Fibroblast of lung (primary cell): ENCODE measurements around the gene LEKR1. TPM values are rescaled to one million over a fixed set of nuclear protein-coding genes. Genes with fewer than 3 reads are reported as not detected.

ENCODE experiments used
- DNase-seq, 2 donors: peaks; one replicate each; pipeline versions ENCODE4 v3.0.0 to v3.0.0-alpha.2; 2010; ENCODE audit warnings: low read depth in 2 of 2
- H2AFZ ChIP-seq: 2 replicates; pipeline ENCODE4 v1.5.1; 2012; ENCODE audit warnings: low read length, control low read depth, inconsistent platforms
- H3K27ac ChIP-seq: 2 replicates; pipeline ENCODE4 v1.5.1; 2011; ENCODE audit warnings: low read length, control low read depth; ENCODE audit not compliant: insufficient read depth
- H3K27me3 ChIP-seq: 2 replicates; pipeline ENCODE4 v1.5.1; 2011; ENCODE audit warnings: mild to moderate bottlenecking, low read length; ENCODE audit not compliant: control insufficient read depth, insufficient read depth
- H3K36me3 ChIP-seq: 2 replicates; pipeline ENCODE4 v1.5.1; 2011; ENCODE audit warnings: low read length; ENCODE audit not compliant: control insufficient read depth, insufficient read depth
- H3K4me1 ChIP-seq: 2 replicates; pipeline ENCODE4 v1.5.1; 2011; ENCODE audit warnings: low read length; ENCODE audit not compliant: control insufficient read depth, insufficient read depth; ENCODE audit errors: extremely low read depth
- H3K4me2 ChIP-seq: 2 replicates; pipeline ENCODE4 v1.5.1; 2011; ENCODE audit warnings: low read length, control low read depth; ENCODE audit not compliant: insufficient read depth; ENCODE audit errors: extremely low read depth
- H3K4me3 ChIP-seq, 4 experiments: fragments of 200-600 bp in 1 of 4; sonication (generic) in 1 of 4; replicated peaks in 1 of 4; 2 replicates each; pipeline ENCODE4 v1.5.1; 2011 to 2016; ENCODE audit warnings: low read length in 4 of 4, low read depth in 3 of 4, mild to moderate bottlenecking in 3 of 4, control low read depth in 2 of 4, inconsistent platforms in 1 of 4, mixed read lengths in 1 of 4; ENCODE audit not compliant: insufficient read depth in 1 of 4; ENCODE audit errors: control extremely low read depth in 1 of 4
- H3K79me2 ChIP-seq: 2 replicates; pipeline ENCODE4 v1.5.1; 2012; ENCODE audit warnings: mild to moderate bottlenecking, low read length, inconsistent platforms; ENCODE audit not compliant: control insufficient read depth, insufficient read depth
- H3K9ac ChIP-seq: 2 replicates; pipeline ENCODE4 v1.5.1; 2011; ENCODE audit warnings: mild to moderate bottlenecking, low read length, control low read depth; ENCODE audit not compliant: insufficient read depth
- H3K9me3 ChIP-seq: 2 replicates; pipeline ENCODE4 v1.5.1; 2012; ENCODE audit warnings: low read depth, low read length; ENCODE audit not compliant: control insufficient read depth, insufficient read depth
- H4K20me1 ChIP-seq: 2 replicates; pipeline ENCODE4 v1.5.1; 2011; ENCODE audit warnings: low read length; ENCODE audit not compliant: control insufficient read depth, insufficient read depth; ENCODE audit errors: extremely low read depth
- EZH2 ChIP-seq: IDR thresholded peaks from 2 replicates; pipeline ENCODE4 v1.5.1; 2012; ENCODE audit warnings: low read length, control low read depth, mild to moderate bottlenecking; ENCODE audit errors: missing control alignments
- polyA plus RNA-seq, 2 donors: library from polyadenylated mRNA; depleted of rRNA in 1 of 2; stranded (reverse) in 1 of 2; unstranded in 1 of 2; fragments of >200 nt; gene quantifications; 2 replicates each; pipeline ENCODE4 v1.2.1, GENCODE V29; 2011 to 2012; ENCODE audit warnings: missing spikeins in 1 of 2
- total RNA-seq: library from RNA; depleted of rRNA; stranded (reverse); fragments of >200 nt; gene quantifications from 2 replicates; pipeline ENCODE4 v1.2.1, GENCODE V29; 2014
- TF ChIP-seq, protein P1 (sequence below), 2 donors: IDR thresholded peaks in 1 of 2; conservative IDR thresholded peaks in 1 of 2; 1 replicate in 1 of 2; 2 replicates in 1 of 2; pipeline ENCODE4 v1.5.1; 2011 to 2012; ENCODE audit warnings: low read length in 2 of 2, control low read depth in 1 of 2, inconsistent platforms in 1 of 2, low read depth in 1 of 2, mild to moderate bottlenecking in 1 of 2

The LEKR1 gene
- total and polyA plus RNA-seq, 2 donors (not counting 1 experiment from before 2014, with no cell fraction given), result 0.28 to 1.3 TPM

- TF ChIP-seq EZH2, result no peak
- TF ChIP-seq, protein P1, sequence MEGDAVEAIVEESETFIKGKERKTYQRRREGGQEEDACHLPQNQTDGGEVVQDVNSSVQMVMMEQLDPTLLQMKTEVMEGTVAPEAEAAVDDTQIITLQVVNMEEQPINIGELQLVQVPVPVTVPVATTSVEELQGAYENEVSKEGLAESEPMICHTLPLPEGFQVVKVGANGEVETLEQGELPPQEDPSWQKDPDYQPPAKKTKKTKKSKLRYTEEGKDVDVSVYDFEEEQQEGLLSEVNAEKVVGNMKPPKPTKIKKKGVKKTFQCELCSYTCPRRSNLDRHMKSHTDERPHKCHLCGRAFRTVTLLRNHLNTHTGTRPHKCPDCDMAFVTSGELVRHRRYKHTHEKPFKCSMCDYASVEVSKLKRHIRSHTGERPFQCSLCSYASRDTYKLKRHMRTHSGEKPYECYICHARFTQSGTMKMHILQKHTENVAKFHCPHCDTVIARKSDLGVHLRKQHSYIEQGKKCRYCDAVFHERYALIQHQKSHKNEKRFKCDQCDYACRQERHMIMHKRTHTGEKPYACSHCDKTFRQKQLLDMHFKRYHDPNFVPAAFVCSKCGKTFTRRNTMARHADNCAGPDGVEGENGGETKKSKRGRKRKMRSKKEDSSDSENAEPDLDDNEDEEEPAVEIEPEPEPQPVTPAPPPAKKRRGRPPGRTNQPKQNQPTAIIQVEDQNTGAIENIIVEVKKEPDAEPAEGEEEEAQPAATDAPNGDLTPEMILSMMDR (conservative IDR thresholded peaks at IDR 0.05 in 1 of 2, IDR thresholded peaks at IDR 0.05 in 1 of 2; ENCODE audit: low read depth in 1 of 2, low read length in 2 of 2), result no peak
- no peak overlapping the region for H3K9ac ChIP-seq
- peak in 1 of 2 donors; percentile 45 for DNase-seq
- no peaks in the 10 kb centered on the region for H3K79me2 ChIP-seq
- H3K27ac ChIP-seq, result no peak overlapping the region
- peak overlapping the region; percentile 41 for H2AFZ ChIP-seq
- H3K4me2 ChIP-seq, result peak overlapping the region; percentile 25
- H4K20me1 ChIP-seq, result no peaks in the 10 kb centered on the region
- no peaks in the 10 kb centered on the region for H3K9me3 ChIP-seq
- H3K36me3 ChIP-seq, result no peaks in the 10 kb centered on the region
- no peaks in the 10 kb centered on the region for H3K4me1 ChIP-seq
- no peak overlapping the region for H3K4me3 ChIP-seq
- no peaks in the 10 kb centered on the region for H3K27me3 ChIP-seq
Observed at GRCh38 chr3:156843071-156843808, 17.1 kb downstream of the LEKR1 start.

- Histone ChIP-seq H2AFZ (no peak overlapping the region), H3K36me3 (no peaks in the 10 kb centered on the region), H3K4me1 (no peaks in the 10 kb centered on the region), H3K4me2 (no peak overlapping the region), H3K27ac (no peak overlapping the region), H3K9me3 (no peaks in the 10 kb centered on the region), H3K9ac (no peak overlapping the region), H3K4me3 (no peak overlapping the region), H3K79me2 (no peaks in the 10 kb centered on the region), H3K27me3 (no peaks in the 10 kb centered on the region), H4K20me1 (no peaks in the 10 kb centered on the region)
- TF ChIP-seq EZH2, result no peak
- TF ChIP-seq, protein P1 (conservative IDR thresholded peaks at IDR 0.05 in 1 of 2, IDR thresholded peaks at IDR 0.05 in 1 of 2; ENCODE audit: low read depth in 1 of 2, low read length in 2 of 2), result no peak
- DNase-seq, result peak in 1 of 2 donors; percentile 41
Observed at GRCh38 chr3:156847752-156848448, 21.7 kb downstream of the LEKR1 start.

DNA sequence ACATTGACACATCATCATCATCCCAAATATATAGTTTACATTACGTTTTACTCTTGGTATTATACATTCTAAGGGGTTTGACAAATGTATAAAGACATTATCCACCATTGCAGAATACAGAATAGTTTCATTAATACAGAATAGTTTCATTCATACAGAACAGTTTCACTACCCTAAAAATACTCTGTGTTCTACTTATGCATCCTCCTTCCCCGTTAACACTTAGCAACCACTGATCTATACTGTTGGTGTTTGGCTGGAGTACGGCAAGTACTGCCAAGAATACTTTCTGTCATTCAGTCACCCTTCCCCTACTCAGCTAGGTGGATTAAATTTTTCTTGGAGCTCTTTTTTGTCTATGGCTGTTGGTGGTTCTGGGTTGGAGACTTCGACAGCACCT, 33.4 kb downstream of the LEKR1 start:
- Histone ChIP-seq H3K36me3 (no peaks in the 10 kb centered on the region), H3K4me3 (no peak overlapping the region), H3K27ac (no peak overlapping the region), H4K20me1 (no peaks in the 10 kb centered on the region), H2AFZ (no peak overlapping the region), H3K4me1 (no peaks in the 10 kb centered on the region), H3K4me2 (no peak overlapping the region), H3K9ac (no peak overlapping the region), H3K79me2 (no peaks in the 10 kb centered on the region), H3K27me3 (no peaks in the 10 kb centered on the region), H3K9me3 (no peaks in the 10 kb centered on the region)
- no peak for DNase-seq
- TF ChIP-seq EZH2, result no peak
- TF ChIP-seq, protein P1 (conservative IDR thresholded peaks at IDR 0.05 in 1 of 2, IDR thresholded peaks at IDR 0.05 in 1 of 2; ENCODE audit: low read depth in 1 of 2, low read length in 2 of 2), result no peak
